PC-9 (cell line): ENCODE data around the gene MORC2.

ENCODE experiments used
- EZH2 ChIP-seq: fragments of 200-600 bp; sonication (generic); IDR thresholded peaks from 2 replicates; pipeline ENCODE4 v1.8.0; 2017; ENCODE audit warnings: antibody characterized with exemption, low read depth
- TF ChIP-seq, protein P1 (sequence below): fragments of 200-600 bp; sonication (generic); conservative IDR thresholded peaks from 2 replicates; pipeline ENCODE4 v1.6.1; 2017; ENCODE audit warnings: mixed run types, antibody characterized with exemption, mild to moderate bottlenecking, moderate library complexity

DNA sequence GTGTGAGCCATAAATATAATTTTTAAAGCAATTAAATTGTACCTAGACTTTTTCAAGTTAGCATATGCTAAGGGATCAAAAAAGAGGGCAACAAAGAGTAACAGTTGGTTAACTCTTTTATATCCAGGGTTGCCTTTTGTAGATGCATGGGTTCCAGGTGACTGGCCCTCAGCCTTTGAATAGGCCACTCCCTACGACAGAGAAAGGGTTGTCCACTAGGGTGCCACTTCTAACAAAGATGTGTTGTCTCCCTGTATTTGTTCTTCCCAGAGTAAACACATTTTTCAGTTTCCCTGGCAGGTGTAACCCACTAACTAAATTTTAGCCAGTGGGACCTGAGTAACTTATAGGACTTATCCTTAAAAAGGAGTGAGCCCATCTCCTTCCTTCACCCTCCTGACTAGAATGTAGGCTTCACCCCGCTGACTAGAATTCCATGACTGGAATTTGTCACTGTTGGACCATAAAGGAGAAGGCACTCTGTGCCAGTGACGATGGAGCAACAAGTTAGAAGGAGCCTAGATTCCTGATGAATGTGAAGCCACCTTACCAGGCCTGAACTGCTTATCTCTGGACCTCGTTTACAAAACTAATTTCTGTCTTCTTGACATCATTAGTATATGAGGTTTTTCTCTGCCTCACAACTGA lies 17.1 kb upstream of the MORC2 start:
- no peak for TF ChIP-seq EZH2
- TF ChIP-seq, protein P1, sequence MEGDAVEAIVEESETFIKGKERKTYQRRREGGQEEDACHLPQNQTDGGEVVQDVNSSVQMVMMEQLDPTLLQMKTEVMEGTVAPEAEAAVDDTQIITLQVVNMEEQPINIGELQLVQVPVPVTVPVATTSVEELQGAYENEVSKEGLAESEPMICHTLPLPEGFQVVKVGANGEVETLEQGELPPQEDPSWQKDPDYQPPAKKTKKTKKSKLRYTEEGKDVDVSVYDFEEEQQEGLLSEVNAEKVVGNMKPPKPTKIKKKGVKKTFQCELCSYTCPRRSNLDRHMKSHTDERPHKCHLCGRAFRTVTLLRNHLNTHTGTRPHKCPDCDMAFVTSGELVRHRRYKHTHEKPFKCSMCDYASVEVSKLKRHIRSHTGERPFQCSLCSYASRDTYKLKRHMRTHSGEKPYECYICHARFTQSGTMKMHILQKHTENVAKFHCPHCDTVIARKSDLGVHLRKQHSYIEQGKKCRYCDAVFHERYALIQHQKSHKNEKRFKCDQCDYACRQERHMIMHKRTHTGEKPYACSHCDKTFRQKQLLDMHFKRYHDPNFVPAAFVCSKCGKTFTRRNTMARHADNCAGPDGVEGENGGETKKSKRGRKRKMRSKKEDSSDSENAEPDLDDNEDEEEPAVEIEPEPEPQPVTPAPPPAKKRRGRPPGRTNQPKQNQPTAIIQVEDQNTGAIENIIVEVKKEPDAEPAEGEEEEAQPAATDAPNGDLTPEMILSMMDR = no peak
